Fibroblast of mammary gland (primary cell): ENCODE results near the gene PSG6.
"Not testable (repeated sequence)": the region's sequence is repeated elsewhere in the genome, so short reads cannot be mapped to it uniquely, and the experiment has no call there.

Source experiments
- DNase-seq: peaks from one replicate; pipeline ENCODE4 v3.0.0-alpha.2; 2010; ENCODE audit warnings: low read depth
- H3K4me3 ChIP-seq: 2 replicates; pipeline ENCODE4 v1.5.1; 2011; ENCODE audit warnings: low read depth, mild to moderate bottlenecking, low read length, moderate library complexity; ENCODE audit not compliant: control insufficient read depth
- TF ChIP-seq, protein P1 (sequence below): conservative IDR thresholded peaks from 2 replicates; pipeline ENCODE4 v1.5.1; 2011; ENCODE audit warnings: low read depth, low read length, inconsistent platforms; ENCODE audit not compliant: control insufficient read depth, insufficient read depth

Gene PSG6

DNA sequence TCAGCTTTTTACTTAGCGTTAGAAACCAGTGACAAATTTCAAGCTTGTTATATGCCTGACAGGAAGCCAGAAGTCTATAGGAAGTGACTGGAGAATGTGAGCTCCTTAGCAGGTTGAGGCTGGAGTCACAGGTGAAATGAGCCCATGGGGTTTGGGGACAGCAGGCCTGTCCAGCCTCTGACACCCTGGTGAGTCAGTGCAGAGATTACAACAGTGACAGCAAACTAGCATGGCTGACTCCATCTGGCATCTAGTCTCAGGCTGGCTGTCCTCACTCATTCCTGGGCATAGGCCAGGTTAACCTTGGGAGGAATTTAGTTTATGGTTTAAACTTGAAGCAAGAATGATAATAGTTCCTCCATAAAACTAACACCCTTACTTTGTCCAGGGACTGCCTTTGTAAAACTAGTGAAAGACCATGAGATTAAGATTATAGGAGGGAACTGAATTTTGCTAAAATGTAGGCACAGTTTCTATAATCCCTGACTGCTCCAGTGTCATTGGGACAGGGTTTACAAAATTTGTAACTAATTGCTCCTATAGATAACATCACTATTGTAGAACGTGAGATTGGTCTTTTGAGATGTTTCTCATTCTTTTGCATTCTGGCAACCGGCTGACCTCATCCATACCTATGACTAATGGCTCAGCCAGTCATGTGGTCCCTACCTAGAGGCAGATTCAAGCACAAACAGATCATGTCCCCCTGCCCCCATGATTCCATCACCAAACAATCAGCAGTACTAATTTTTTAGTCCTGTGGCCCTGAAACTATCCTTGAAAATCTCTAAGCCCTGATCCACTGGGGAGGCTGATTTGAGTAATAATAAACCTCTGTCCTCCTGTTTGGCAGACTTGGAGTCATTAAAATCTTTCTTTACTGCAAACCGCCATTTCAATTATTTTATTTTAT is 42.5 kb downstream of the PSG6 start:
- peak; percentile 68 for DNase-seq
- H3K4me3 ChIP-seq: not testable (repeated sequence)

DNA sequence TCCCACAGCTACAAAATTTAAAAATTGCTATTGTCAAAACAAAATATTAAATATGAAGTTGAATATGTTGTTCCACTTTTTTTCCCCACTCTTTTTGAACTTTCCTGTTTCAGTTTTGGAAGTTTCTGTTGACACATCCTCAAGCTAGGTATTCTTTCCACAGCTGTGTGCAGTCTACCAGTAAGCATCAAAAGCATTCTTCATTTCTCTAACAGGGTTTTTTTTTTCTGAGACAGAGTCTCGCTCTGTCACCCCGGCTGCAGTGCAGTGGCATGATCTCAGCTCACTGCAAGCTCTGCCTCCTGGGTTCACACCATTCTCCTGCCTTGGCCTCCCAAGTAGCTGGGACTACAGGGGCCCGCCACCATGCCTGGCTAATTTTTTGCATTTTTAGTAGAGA is 43.6 kb downstream of the PSG6 start:
- DNase-seq, H3K4me3 ChIP-seq: not testable (repeated sequence)

DNA sequence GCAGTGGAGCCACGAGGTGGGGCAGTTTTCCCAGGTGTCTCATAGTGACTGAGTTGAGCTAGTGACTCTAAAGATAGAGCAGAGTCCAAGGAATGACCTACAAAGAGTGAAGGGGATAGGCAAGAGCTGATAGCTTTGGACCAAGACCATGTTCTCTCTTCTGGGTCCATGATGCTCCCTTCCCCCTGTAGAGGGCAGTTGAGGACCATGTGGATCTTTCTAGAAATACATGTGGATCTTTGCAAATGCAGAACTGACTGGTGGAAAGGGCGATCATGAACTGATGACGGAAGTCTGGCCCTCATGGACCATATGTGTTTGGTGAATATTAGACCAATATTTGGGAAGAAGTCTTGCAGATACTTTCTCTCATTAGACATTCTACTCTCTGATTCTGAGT is 45.1 kb downstream of the PSG6 start:
- peak; percentile 7 for DNase-seq
- TF ChIP-seq, protein P1, sequence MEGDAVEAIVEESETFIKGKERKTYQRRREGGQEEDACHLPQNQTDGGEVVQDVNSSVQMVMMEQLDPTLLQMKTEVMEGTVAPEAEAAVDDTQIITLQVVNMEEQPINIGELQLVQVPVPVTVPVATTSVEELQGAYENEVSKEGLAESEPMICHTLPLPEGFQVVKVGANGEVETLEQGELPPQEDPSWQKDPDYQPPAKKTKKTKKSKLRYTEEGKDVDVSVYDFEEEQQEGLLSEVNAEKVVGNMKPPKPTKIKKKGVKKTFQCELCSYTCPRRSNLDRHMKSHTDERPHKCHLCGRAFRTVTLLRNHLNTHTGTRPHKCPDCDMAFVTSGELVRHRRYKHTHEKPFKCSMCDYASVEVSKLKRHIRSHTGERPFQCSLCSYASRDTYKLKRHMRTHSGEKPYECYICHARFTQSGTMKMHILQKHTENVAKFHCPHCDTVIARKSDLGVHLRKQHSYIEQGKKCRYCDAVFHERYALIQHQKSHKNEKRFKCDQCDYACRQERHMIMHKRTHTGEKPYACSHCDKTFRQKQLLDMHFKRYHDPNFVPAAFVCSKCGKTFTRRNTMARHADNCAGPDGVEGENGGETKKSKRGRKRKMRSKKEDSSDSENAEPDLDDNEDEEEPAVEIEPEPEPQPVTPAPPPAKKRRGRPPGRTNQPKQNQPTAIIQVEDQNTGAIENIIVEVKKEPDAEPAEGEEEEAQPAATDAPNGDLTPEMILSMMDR: peak; percentile 25
- H3K4me3 ChIP-seq: no peak overlapping the region

DNA sequence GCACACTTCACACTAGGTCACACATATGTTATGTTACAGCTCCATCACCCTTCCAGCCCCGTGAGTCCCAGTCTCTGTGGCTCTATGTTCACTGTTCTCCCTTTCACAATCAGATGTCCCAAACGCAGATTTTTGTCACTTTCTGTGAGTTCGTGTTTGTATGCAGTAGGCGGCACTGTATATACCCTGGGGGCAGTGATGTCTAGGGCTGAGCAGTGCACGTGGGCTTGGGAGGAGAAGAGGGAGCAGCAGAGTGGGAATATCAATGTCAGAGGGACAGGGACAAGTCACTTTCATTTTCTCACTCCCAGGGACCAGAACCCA is 60.2 kb downstream of the PSG6 start:
- TF ChIP-seq, protein P1: no peak
- DNase-seq: no peak
- no peak overlapping the region for H3K4me3 ChIP-seq

DNA sequence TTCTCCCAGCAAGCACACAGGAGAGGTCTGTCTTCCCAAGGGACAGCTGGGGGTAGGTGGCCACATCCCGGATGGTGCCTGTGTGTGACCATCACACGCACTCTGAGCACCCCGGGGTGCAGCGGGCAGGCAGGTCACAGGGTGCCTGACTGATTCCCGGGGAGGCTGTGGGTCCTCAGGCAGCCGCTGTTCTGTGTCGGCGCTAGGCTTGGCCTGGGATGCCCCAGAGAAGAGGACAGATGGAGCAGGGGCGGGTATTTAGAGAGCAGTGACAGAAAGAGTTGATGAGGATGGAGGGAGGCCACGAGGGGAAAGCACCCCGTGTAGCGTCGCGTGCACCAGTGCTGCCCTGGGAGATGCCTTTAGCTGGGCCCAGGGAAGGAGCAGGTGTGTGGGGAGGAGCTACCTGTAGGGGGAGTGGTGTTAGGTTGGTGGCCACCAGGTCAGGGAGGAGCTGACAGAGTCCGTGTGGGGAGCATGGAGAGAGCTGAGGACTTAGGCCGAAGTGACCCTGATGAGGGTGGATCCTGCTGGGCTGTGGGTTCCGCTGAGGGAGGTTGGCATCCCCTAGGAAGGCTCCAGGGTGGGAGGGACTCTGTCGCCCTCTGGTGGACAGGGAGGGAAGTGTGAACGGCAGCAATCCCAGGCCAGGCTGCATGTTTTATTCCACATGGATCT is 60.7 kb downstream of the PSG6 start:
- TF ChIP-seq, protein P1: peak; percentile 54
- DNase-seq: peak; percentile 15
- H3K4me3 ChIP-seq: not testable (repeated sequence)

DNA sequence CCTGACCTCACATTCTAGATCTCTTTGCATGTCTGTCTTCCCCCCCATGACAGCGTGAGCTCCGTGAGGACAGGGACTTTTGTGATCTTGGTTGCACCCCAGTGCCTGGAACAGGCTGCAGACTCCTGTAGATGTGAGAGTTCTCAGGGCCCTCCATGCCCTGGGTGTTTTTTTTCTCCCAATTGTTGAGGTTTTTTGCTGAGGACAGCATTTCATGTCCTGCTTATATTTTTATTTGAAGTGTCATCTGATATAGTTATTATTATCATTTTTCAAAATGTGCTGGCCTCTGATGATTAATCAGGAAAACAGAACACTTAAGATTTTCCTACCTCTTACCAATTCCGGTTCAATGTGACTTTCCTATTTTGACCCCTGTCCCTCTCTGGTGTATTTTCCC is 62.9 kb downstream of the PSG6 start:
- not testable (repeated sequence) for H3K4me3 ChIP-seq, DNase-seq

DNA sequence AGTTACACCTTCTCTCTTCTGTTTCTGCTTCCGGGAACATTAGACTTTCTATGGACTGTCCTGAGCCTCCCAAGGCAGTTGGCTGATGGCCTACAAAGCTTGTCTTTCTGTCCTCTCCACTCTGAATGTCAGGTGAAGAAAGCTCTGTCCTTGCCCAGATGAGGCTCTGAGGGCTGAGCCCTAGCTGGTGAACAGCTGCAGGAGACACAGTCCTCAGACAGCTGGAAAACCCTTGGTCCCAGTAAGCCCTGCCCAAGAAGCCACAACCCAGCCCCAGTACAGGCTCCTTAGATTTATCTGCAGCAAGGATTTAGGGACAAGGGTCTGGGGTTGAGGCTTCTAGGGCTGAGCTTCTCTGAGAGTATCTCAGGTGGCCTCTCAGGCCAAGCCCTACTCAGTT is 64.5 kb downstream of the PSG6 start:
- not testable (repeated sequence) for H3K4me3 ChIP-seq, DNase-seq

DNA sequence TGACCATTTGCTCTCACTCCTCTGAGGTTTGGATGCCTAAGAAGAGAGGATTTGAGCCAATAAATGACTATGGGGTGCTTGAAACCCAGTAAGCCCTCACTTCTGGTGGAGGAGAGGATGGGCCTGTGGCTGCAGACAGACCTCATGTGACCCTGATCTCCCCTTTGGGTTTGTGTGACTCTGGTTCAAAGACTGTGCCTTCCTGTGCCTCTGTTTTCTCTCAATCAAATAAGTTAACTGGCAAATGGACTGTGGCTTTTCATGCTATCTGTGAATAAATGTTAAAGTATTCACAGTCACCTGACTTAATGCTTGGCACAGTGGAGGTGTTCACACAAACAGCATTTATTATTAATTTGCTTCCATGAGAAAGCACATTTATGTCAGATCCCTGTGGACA is 64.9 kb downstream of the PSG6 start:
- DNase-seq: not testable (repeated sequence)

More for the DNA sequence above, 64.9 kb downstream of the PSG6 start:
- H3K4me3 ChIP-seq: not testable (repeated sequence)
